Heart right ventricle (tissue), 16 donors: ENCODE results near the gene PUS3. TPM values are rescaled to one million over a fixed set of nuclear protein-coding genes. Genes with fewer than 3 reads are reported as not detected.

Experiments
- ATAC-seq, 8 donors: fragments of 200-7000 bp; cut with Tn5 transposase; one replicate each; pipeline ENCODE4 v1.9.1; 2020; ENCODE audit warnings: mild to moderate bottlenecking in 8 of 8, moderate library complexity in 8 of 8, moderate number of reproducible peaks in 1 of 8
- DNase-seq, 2 donors: peaks; one replicate each; pipeline ENCODE4 v3.0.0-alpha.2; 2020
- H3K27ac ChIP-seq, 10 donors: fragments of 200-600 bp; sonication (generic) in 2 of 10; one replicate each; pipeline versions ENCODE4 v1.5.0 to v1.8.0; 2020 to 2022; ENCODE audit warnings: mild to moderate bottlenecking in 3 of 10
- H3K27me3 ChIP-seq, 7 donors: fragments of 200-600 bp; one replicate each; pipeline ENCODE4 v1.8.0; 2021 to 2022; ENCODE audit warnings: mild to moderate bottlenecking in 2 of 7
- H3K36me3 ChIP-seq, 9 donors: fragments of 200-600 bp; sonication (generic) in 1 of 9; one replicate each; pipeline versions ENCODE4 v1.5.0 to v1.8.0; 2020 to 2022; ENCODE audit warnings: mild to moderate bottlenecking in 2 of 9
- H3K4me1 ChIP-seq, 9 donors: fragments of 200-600 bp; sonication (generic) in 1 of 9; one replicate each; pipeline versions ENCODE4 v1.5.0 to v1.8.0; 2020 to 2022; ENCODE audit warnings: mild to moderate bottlenecking in 4 of 9
- H3K4me3 ChIP-seq, 10 donors: fragments of 200-600 bp; sonication (generic) in 2 of 10; one replicate each; pipeline versions ENCODE4 v1.5.0 to v1.8.0; 2020 to 2022; ENCODE audit warnings: mild to moderate bottlenecking in 7 of 10, moderate library complexity in 2 of 10
- H3K9me3 ChIP-seq, 11 donors: fragments of 200-600 bp in 10 of 11; sonication (generic) in 2 of 11; one replicate each; pipeline versions ENCODE4 v1.5.0 to v1.8.0; 2013 to 2022; ENCODE audit warnings: mild to moderate bottlenecking in 2 of 11, control low read depth in 1 of 11, moderate library complexity in 1 of 11
- WGBS, 2 donors: extraction: QIAGEN DNeasy Blood & Tissue Kit; methylation state at CpG; one replicate each; pipeline ENCODE4 v1.1.7; 2013; ENCODE audit warnings: inconsistent platforms in 1 of 2; 5-methylcytosine and 5-hydroxymethylcytosine counted together
- intact Hi-C, 10 donors: fragments of 100-400 bp; cut with DNase I; formaldehyde crosslinking; loops; one replicate each; pipeline versions ENCODE4 v1.11.1 to v1.14.2; 2022
- polyA plus RNA-seq, 2 donors: library from polyadenylated mRNA; stranded (reverse); fragments of 200-250 nt; gene quantifications; one replicate each; pipeline ENCODE4 v1.2.3, GENCODE V29; 2013
- total RNA-seq, 10 donors: library from RNA; stranded (reverse); fragmentation: NEBNext Ultra II Directional in 3 of 10; extraction: Animal tissue kit (Norgen Biotek cat#: 25700) in 3 of 10; gene quantifications; one replicate each; pipeline versions ENCODE4 v1.2.1 to v1.2.4, GENCODE V29; 2021 to 2023
- TF ChIP-seq, protein P1 (sequence below), 9 donors: fragments of 200-600 bp; sonication (generic) in 2 of 9; IDR thresholded peaks; one replicate each; pipeline versions ENCODE4 v1.5.0 to v1.8.0; 2021 to 2022; ENCODE audit warnings: antibody characterized with exemption in 9 of 9, mild to moderate bottlenecking in 5 of 9, moderate library complexity in 1 of 9
- donor health status: Arrhythmogenic right ventricular cardiomyopathy.
- donor health status: ischemic (EF 13 %, LVEDD 7.1; RV severe dilation, severe dysfunction).
- donor health status: healthy with polysubstance abuse.
- donor health status: DM: no; HTN: yes; CAD: no.
- donor health status: DM: no; HTN: no; CAD: no.
- donor health status: ischemic (EF 25% LVEDD 6.9; RV normal size, moderate dysfunction).
- donor health status: ischemic (EF 25% LVEDD 5.7; RV mildly dilated, moderate dysfunction).
- donor health status: healthy.
- donor health status: DM: yes; HTN: yes; CAD: no.
- donor health status: Ischemic cardiomyopathy.
- donor health status: ischemic (EF 35%, LVEDD 5.7; RV mildly dilated, moderate dysfunction).
- donor health status: nonischemic (EF 11% LVEDD 7.7; RV severe dilation, severe dysfunction).
- donor health status: DM: yes; HTN: yes; CAD: no.
- donor health status: PGD.
- donor health status: ischemic (EF 29% LVEDD 5.4; RV normal size, mild dysfunction).
- donor health status: nonischemic (EF 23%, LVEDD 6.1; RV moderate dilation, normal function).

PUS3 gene
- total and polyA plus RNA-seq, 12 donors = 4.9 to 12.4 (median 7.7) TPM

DNA sequence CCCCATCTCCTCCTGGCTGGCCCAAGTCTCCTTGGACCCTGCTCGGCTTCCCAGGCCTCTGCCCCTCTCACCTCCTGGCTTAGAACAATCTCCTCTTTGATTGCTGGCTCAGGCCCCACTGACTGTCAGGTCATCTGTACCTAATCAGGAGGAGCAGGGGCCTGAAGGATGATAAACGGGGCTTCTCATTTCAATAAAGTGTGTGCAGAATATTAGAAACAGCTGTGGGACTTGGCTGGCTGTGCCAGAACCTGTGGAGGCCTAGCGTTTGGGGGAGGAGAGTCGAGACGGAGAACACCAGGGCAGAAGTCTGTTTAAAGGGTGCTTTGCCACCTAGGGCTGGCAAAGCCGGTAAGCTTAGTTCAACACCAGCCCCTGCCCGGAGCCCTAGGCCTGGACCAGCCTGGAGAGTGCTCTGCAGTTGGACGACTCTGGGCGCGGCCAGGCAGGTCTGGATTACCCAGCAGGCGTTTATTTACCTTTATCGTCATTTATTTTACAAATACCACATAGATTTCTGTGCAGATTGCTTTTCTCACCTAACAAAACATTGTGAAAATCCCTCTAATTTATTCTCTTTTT lies 32.7 kb upstream of the PUS3 start:
- no peaks in the 10 kb centered on the region for H3K36me3 ChIP-seq
- peaks cover 0 to 8% (median 0%) of the 10 kb centered on the region in 9 donors for H3K4me1 ChIP-seq
- intact Hi-C loops = loop anchor here in 1 of 10 donors (10.0 kb wide), 1 partner anchor 59 kb away; no protein-coding TSS in a partner anchor
- DNase-seq (no peak), ATAC-seq (no peak)
- H3K9me3 ChIP-seq = no peaks in the 10 kb centered on the region
- no peak overlapping the region for H3K27ac ChIP-seq
- 76 to 79% methylated on average over 12 of the region's 12 CpGs for WGBS, 2 donors
- no peak overlapping the region for H3K4me3 ChIP-seq
- H3K27me3 ChIP-seq = peaks cover 0 to 9% (median 0%) of the 10 kb centered on the region in 7 donors
- TF ChIP-seq, protein P1, sequence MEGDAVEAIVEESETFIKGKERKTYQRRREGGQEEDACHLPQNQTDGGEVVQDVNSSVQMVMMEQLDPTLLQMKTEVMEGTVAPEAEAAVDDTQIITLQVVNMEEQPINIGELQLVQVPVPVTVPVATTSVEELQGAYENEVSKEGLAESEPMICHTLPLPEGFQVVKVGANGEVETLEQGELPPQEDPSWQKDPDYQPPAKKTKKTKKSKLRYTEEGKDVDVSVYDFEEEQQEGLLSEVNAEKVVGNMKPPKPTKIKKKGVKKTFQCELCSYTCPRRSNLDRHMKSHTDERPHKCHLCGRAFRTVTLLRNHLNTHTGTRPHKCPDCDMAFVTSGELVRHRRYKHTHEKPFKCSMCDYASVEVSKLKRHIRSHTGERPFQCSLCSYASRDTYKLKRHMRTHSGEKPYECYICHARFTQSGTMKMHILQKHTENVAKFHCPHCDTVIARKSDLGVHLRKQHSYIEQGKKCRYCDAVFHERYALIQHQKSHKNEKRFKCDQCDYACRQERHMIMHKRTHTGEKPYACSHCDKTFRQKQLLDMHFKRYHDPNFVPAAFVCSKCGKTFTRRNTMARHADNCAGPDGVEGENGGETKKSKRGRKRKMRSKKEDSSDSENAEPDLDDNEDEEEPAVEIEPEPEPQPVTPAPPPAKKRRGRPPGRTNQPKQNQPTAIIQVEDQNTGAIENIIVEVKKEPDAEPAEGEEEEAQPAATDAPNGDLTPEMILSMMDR (IDR thresholded peaks at IDR 0.05) = no peak

GRCh38 chr11:125935056-125935455 lies 32.0 kb upstream of the PUS3 start:
- no peak overlapping the region for H3K4me3 ChIP-seq
- DNase-seq (no peak), ATAC-seq (no peak)
- TF ChIP-seq, protein P1 (IDR thresholded peaks at IDR 0.05) = no peak
- H3K27me3 ChIP-seq = peaks cover 0 to 12% (median 0%) of the 10 kb centered on the region in 7 donors
- intact Hi-C loops = loop anchor here in 1 of 10 donors (10.0 kb wide), 1 partner anchor 60 kb away; no protein-coding TSS in a partner anchor
- no peaks in the 10 kb centered on the region for H3K9me3 ChIP-seq
- peaks cover 0 to 8% (median 0%) of the 10 kb centered on the region in 9 donors for H3K4me1 ChIP-seq
- no peak overlapping the region for H3K27ac ChIP-seq
- WGBS, 2 donors = 95 to 98% methylated on average over 2 of the region's 2 CpGs
- H3K36me3 ChIP-seq = no peaks in the 10 kb centered on the region

- TF ChIP-seq, protein P1 (IDR thresholded peaks at IDR 0.05) = no peak
- DNase-seq = no peak
- no peak overlapping the region for H3K4me3 ChIP-seq
- intact Hi-C loops = loop anchor here in 1 of 10 donors (5.0 to 10.0 kb wide), 2 partner anchors 60 to 253 kb away; no protein-coding TSS in a partner anchor
- ATAC-seq = no peak
- peaks cover 0 to 15% (median 0%) of the 10 kb centered on the region in 7 donors for H3K27me3 ChIP-seq
- no peaks in the 10 kb centered on the region for H3K36me3 ChIP-seq
- H3K27ac ChIP-seq = no peak overlapping the region
- no peaks in the 10 kb centered on the region for H3K9me3 ChIP-seq
- peaks cover 0 to 8% (median 0%) of the 10 kb centered on the region in 9 donors for H3K4me1 ChIP-seq
- WGBS, 2 donors = 94 to 96% methylated on average over 8 of the region's 8 CpGs
Measured at GRCh38 chr11:125934473-125934872, 31.5 kb upstream of the PUS3 start.

- TF ChIP-seq, protein P1 (IDR thresholded peaks at IDR 0.05) = no peak
- intact Hi-C loops = loop anchor here in 1 of 10 donors (5.0 to 10.0 kb wide), 2 partner anchors 62 to 254 kb away; no protein-coding TSS in a partner anchor
- Histone ChIP-seq H3K9me3 (no peaks in the 10 kb centered on the region), H3K27me3 (peaks cover 0 to 18% (median 0%) of the 10 kb centered on the region in 7 donors), H3K4me3 (no peak overlapping the region), H3K36me3 (no peaks in the 10 kb centered on the region), H3K27ac (no peak overlapping the region), H3K4me1 (no peaks in the 10 kb centered on the region)
- no peak for ATAC-seq
- DNase-seq = no peak
- 70 to 73% methylated on average over 12 of the region's 12 CpGs for WGBS, 2 donors
Measured at GRCh38 chr11:125933030-125933813, 30.2 kb upstream of the PUS3 start.
